A172 (cell line): ENCODE data around the gene HIRA. TPM values are rescaled to one million over a fixed set of nuclear protein-coding genes. Genes with fewer than 3 reads are reported as not detected.
"Not testable (repeated sequence)": the region's sequence is repeated elsewhere in the genome, so short reads cannot be mapped to it uniquely, and the experiment has no call there.

Experiments
- DNase-seq: peaks from one replicate; pipeline ENCODE4 v3.0.0-alpha.2; 2015; ENCODE audit warnings: low spot score
- total RNA-seq: library from RNA; depleted of rRNA; stranded (reverse); fragments of >200 nt; shearing (Covaris generic); gene quantifications from 2 replicates; pipeline ENCODE4 v1.2.3, GENCODE V29; 2014

HIRA gene
- total RNA-seq, 1 experiment from 2014 or later: 11.7 TPM

DNA sequence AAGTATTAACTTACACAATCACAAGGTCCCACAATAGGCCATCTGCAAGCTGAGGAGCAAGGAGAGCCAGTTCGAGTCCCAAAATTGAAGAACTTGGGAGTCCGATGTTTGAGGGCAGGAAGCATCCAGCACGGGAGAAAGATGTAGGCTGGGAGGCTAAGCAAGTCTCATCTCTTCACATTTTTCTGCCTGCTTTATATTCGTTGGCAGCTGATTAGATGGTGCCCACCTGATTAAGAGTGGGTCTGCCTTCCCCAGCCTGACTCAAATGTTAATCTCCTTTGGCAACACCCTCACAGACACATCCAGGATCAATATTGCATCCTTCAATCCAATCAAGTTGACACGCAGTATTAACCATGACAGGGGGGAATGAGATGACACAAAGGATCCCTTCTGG lies 101.3 kb downstream of the HIRA start:
- not testable (repeated sequence) for DNase-seq

DNA sequence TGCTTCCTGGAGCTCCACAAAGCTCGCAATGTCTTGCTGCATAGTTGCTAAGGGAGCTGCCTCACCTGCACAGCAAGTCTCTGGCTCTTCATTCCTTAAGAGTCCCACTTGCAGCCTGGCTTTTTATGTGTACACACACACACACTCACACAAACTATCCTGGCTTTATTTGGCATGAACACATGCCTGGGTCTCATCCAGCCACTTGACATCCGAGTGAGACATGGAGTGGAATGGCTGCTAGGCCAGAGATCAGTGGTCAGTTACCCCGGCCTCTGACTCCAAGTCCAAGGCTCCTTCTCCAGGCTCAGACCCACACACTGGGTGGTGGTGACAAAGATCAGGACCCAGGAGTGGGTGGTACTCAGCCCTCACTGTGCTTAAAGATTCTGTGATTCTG lies 102.1 kb downstream of the HIRA start:
- no peak for DNase-seq

DNA sequence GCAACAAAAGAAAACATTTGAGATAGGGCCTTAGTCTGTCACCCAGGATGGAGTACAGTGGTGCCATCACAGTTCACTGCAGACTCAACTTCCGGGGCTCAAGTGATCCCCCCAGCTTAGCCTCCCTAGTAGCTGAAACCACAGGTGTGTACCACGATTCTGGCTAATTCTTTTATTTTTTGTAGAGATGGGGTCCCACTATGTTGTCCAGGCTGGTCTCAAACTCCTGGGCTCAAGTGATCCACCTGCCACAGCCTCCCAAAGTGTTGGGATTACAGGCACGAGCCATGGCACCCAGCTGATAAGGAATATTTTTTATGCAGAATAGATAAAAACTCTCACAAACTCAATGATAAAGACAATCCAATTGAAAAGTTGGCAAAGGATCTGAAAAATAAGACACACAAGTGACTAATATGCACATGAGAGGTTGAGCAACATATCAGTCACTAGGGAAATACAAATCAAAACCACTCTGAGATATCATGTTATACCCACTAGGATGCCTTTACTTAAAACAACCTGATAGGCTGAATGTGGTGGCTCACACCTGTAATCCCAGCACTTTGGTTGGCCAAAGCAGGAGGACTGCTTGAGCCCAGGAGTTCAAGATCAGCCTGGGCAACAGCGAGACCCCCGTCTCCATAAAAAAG lies 106.1 kb downstream of the HIRA start:
- DNase-seq: peak; percentile 1

DNA sequence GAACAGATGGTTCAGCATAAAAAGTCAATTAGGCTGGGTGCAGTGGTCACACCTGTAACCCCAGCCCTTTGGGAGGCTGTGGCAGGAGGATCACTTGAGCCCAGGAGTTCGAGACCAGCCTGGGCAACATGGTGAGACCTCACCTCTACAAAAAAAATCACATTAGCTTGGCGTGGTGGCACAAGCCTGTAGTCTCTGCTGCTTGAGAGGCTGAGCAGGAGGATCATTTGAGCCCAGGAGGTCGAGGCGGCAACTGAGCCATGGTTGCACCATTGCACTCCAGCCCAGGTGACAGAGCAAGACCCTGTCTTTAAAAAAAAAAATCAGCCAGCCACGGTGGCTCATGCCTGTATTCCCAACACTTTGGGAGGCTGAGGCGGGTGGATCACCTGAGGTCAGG lies 108.1 kb downstream of the HIRA start:
- not testable (repeated sequence) for DNase-seq

DNA sequence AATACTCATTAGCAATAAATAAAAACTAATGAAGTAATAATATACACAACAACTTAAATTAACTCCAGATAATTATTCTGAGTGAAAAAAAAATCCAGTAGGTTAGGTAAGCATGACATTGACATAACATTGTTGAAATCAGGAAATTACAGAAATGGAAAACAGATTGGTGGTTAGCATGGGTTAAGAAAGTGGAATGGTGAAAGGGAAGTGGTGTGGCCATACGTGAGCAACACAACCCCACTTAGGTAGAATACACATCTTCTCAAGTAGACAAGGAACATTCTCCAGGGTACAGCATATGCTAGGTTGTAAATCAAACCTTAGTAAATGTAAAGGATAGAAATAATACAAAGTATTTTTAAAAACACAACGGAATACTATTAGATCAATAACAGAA lies 109.8 kb downstream of the HIRA start:
- DNase-seq: no peak

DNA sequence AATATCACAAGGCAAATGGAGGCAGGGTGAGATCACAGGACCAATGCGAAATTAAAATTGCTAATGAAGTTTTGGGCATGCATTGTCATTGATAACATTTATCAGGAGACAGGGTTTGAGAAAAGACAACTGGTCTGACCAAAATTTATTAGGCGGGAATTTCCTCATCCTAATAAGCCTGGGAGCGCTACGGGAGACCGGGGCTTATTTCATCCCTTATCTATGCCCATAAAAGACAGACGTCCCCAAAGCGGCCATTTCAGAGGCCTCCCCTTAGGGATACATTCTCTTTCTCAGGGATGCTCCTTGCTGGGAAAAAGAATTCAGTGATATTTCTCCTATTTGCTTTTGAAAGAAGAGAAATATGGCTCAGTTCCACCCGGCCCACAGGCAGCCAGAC lies 111.4 kb downstream of the HIRA start:
- not testable (repeated sequence) for DNase-seq

DNA sequence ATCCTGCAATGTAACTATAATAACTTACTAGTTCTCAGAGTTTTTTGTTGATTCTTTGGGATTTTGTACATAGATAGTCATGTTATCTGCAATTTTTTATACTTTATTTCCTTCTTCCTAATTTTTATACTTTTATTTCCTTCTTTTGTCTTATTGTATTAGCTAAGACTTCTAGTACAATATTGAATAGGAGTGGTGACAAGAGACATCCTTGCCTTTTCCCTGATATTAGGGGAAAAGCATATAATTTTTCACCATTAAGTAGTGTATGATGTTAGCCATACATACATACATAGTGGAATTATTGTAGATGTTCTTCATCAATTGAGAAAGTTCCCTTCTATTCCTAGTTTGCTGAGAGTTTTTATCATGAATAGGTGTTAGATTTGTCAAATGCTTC lies 112.3 kb downstream of the HIRA start:
- DNase-seq: no peak

DNA sequence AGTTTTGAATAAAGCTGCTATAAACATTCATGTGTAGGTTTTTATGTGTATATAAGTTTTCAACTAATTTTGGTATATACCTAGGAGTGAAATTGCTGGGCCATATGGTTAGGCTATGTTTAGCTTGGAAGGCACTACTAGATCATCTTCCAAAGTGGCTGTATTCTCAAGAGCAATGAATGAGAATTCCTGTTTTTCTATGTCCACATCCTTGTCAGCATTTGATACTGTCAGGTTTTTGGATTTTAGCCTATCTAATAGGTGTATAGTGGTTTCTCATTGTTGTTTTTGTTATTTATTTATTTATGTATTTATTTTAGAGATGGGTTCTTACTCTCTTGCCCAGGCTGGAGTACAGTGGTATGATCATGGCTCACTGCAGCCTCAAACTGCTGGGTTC lies 113.7 kb downstream of the HIRA start:
- no peak for DNase-seq

DNA sequence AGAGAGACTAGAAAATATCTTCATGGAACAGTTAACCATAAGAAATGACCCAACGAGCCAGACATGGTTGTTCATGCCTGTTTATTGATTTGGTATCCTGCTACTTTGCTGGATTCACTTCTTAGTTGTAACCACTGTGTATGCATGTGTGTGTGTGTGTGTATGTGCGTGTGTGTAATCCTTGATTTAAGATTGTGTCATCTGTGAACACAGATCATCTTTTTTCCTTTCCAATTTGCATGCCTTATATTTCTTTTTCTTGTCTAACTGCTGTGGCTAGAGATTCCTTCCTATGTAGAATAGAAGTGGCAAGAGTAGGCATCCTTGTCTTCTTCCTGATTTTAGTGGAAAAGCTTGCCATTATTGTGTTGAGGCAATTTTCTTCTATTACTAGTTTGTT lies 123.7 kb downstream of the HIRA start:
- no peak for DNase-seq

DNA sequence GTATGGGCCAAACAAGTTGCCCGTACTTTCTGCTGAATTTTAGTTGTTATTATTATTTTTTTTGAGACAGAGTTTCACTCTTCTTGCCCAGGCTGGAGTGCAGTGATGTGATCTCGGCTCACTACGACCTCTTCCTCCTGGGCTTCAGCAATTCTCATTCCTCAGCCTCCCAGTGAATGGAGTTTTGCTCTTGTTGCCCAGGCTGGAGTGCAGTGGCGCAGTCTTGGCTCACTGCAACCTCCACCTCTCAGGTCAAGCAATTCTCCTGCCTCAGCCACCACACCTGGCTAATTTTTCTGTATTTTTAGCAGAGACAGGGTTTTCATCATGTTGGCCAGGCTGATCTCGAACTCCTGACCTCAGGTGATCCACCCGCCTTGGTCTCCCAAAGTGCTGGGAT lies 125.0 kb downstream of the HIRA start:
- DNase-seq: not testable (repeated sequence)

DNA sequence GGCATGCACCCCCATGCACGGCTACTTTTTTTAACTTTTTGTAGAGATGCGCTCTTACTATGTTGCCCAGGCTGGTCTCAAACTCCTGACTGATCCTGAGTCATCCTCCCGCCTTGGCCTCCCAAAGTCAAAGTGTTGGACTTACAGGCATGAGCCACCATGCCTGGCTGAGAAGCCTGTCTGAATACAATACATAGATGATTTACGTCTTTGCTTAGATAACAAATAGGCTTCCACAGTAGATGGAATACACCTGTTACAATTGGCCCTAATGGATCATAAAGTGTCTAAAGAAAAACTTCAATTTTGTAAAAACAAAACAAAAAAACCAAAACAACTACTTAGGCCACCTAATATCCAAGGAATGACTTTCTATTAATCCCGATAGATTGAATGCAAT lies 127.0 kb downstream of the HIRA start:
- no peak for DNase-seq

DNA sequence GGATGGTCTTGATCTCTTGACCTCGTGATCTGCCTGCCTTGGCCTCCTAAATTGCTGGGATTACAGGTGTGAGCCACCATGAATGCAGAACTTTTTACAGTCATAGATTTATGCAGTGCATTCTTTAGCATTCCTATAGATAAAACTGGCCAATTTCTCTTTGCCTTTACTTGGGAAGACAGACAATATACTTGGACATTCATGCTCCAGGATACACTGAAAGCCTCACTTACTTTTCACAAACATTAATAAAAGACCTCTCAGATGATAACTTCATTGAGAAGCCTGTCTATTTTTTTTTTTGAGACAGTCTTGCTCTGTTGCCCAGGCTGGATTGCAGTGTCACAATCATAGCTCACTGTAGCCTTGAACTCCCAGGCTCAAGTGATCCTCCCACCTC lies 127.7 kb downstream of the HIRA start:
- DNase-seq: no peak

DNA sequence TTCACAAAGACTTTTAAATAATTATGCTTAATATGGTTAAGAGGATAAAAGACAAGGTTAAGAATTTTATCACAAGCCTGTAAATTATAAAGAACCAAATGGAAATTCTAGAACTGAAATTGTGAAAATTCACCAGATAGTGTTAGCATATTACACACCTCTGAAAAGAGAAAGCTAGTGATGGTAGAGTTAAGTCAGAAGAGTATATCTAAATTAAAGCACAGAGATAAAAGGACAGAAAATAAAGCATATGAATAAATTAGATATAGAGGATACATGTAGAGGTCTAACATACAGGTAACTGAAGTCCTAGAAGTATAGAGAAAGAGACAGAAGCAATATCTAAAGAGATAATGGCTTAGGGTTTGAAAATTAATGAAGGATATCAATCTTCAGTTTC lies 135.8 kb downstream of the HIRA start:
- no peak for DNase-seq

DNA sequence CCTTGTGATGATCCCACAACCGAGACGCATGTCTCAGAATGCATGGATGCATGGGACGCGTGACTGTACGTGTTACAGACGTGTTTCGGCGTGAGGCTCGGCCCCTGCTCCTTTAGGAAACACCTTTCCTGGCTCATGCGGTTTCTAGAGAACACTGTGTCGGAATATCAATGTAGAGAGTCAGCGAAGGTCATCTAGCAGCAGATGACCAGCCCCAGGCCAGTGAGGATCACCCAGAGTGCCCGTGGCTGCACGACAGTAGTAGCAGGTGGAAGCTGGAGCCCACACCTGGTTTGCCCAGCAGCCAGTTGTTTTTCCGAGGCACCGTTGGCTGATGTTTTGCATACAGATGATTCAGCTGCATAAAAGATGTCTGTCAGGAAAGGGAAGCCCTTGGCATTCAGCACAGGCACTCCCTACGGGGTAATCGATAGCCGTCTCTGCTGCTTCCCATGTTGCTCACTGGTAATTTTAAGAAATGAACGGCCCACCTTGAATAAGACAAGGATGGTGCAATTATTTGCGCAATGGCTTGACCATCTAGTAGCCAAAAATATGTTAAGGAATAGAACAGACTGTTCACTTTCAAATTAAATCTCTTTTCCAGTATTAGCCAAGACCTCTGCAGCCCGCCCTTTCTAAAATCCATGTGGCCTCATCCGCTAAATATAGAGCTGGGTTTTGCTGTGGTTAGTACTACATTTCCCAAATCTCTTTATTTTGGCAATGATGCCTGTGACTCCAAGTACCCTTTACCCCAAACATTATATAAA lies 138.9 kb downstream of the HIRA start:
- DNase-seq: no peak

DNA sequence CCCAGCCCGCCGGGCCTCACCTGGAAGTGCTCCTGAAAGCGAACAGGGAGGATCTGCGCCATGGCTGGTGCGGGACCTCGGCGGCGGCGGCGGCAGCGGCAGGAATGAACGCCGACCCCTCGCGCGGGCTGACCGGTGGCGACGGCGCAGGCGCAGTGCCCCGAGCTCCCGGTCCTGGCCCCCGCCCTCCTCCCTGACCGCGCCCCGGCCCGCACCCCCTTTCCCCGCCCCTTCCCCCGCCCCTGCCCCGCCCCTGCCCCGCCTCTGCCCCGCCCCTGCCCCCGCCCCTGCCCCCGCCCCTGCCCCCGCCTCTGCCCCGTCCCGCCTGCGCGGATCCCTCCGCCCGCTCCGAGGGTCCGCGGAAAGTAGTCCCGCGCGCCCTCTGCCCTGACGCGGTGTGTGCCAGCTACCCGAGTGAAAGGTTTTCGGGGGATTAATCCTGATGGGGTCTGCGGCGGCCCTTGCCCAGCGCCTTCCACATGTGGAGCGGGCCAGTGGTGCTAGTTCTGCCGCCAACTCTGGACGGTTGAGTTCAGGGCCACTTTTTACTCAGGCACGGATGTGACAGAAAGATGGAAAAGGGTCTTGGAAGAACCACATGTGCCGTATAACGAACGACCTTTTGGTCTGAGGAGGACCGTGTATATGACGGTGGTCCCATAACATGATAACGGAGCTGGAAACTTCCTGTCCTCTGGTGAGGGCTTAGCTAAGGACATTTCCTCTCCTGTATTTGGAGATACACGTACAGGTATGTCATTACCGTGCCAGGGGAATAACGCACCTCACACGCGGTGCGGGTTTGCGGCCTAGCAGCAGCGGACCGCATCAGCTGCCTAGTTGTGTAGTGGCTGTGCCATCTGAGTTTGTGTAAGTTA lies 139.7 kb downstream of the HIRA start, which contains the start of gene CLTCL1:
Gene CLTCL1, minus strand, starts transcription at position 140 of the 878 bp plus-strand sequence. Its CDS starts 78 bp downstream, at position 62.
- peak; percentile 29 for DNase-seq

DNA sequence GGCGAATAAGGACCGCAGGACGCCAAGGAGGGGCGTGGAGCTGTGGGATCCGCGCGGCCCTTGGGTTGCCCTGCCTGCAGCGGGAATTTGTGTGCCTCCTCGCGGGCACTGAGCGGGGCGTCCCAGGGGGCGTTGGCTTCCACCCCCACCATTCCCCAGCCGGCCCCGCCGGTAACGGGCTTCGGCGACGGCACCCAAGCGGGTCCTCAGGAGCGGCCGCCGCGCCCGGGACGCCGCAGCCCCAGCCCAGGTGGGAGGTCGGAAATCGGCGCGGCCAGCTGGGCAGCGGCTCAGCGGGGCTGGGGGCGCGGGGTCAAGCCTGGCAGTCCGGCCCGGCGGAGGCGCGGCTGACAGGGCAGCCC lies 140.3 kb downstream of the HIRA start:
- no peak for DNase-seq

DNA sequence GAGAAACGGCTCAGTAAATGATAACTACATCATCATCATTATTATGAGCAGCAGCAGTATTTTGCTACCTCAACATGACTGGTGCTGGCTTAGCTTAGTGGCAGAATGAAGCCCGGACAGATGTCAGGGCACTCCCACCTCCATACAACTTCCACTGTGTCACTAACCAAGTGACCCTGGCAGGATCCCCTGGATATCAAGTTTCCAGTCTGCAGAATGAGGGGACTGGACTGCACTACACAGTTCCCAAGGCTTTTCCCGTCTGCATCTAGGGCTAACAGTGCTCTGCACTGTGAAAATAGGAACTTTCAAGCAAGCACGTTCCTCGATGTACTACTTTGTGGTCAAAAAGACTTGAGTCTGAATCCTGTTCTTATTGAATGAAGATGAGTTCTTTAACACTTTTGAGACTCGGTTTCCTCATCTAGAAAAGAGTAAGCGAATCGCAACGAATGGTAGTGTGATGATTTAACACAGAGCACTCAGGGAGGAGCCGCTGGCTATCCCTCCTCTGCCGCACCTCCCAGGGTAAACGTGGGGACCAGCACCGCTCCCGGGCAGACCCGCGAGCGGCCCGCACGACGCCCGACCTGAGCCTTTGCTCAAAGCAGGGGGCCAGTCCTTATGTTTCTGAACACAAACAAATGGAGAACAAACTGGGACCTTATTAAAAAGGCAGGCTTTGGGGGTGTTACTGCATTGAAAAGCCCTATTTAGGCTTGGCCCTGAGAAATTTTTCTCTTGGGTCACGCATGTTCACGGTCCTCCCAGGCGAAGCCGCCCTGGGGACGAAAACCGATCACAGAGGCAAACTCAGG lies 140.9 kb downstream of the HIRA start:
- no peak for DNase-seq

DNA sequence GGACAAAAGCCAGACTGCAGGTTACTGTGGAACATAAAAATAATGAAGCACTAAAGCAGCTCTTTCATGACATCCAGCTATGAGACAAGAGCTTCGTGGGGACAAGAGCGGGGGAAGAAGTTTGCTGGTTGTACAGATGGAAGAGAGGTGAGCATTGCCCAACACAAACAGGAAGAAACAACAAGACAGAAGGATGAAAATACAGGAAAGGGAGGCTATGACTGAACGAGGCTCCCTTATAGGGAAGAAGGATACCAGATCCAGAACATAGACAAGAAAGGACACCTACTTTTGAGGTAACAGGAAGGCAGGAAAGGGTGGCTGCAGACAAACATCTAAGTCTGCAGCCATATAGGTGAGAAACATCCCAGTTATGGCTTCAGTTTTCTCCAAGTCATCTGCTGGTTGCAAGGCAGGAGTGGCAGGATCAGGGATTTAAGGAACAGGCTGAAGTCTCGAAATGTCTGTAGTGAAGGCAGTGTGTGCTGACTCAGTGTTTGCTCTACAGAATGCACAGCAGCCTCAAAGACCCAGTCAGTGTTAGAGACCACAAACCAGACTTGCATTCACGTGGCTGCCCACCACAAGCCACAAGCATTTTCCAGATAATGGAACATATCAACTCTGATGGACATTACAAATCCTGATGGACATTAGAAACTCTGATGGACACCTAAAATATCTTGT lies 141.9 kb downstream of the HIRA start:
- DNase-seq: peak; percentile 25

DNA sequence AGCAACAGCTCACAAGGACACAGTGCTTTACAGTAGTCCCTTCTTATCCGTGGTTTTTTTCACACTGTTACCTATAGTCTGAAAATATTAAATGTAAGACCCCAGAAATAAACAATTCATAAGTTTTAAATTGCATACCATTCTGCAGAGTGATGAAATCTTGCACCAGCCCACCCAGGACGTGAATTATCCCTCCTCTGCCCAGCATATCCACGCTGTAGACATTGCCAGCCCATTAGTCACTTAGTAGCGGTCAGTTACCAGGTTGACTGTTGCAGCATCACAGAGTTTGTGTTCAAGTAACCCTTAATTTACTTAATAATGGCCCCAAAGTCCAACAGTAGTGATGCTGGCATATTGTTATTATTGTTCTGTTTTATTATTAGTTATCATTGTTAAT lies 143.6 kb downstream of the HIRA start:
- DNase-seq: peak; percentile 60

DNA sequence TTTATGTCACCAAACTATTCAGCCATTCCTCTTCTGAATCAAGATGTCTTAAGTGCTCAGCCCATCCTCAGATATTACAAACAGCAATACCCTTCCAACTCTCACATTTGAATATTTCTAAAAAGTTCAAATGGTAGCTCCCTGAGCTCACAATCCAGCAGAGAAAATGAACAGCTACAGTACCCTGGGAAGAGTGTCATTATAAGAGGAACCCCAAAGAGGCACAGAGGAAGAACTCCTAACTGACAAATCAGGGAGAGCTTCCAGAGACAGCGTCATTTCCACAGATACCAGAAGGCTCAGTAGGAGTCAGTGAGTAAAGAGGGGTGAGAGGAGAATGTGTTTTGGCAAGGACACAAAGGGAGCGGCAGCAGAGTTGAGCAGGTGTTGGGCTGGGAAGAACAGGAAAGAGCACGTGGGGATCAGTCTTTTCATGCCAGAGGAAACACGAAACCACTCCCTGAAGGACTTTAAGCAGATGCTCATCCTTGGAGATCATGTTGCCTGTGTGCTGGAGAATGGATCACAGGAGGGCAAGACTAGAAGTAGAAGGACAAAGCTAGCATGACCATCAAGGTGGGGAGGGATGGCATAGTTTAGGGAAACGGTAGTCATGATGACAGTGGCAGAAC lies 144.3 kb downstream of the HIRA start:
- DNase-seq: peak; percentile 62

DNA sequence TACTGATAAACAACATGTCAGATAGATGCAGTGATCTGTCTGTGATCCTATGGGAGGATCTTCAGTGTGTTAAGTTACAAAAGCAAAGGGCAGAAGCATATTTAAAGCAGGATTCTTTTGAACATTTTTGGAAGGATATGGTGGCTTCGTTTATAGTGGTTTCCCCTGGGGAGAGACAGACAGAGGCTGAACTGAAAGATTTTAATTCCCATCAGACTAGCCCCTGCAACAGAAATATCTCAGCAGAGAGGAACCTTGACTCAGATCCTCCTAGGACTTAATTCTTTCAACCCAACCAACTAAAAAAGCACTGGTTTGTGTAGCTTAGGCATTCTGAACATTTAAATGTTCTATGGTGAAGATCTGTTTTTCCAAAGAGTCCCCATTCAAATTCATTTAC lies 145.7 kb downstream of the HIRA start:
- DNase-seq: no peak
